Left ventricle myocardium inferior (tissue), 1 donor: ENCODE measurements around the gene KDM4D. TPM values are rescaled to one million over a fixed set of nuclear protein-coding genes. Genes with fewer than 3 reads are reported as not detected.

Experiments
- DNase-seq: peaks from one replicate; pipeline ENCODE4 v3.0.0-alpha.2; 2020
- H3K27ac ChIP-seq: fragments of 200-600 bp; replicated peaks from 2 replicates; pipeline ENCODE4 v1.8.0; 2021
- H3K27me3 ChIP-seq: fragments of 200-600 bp; 2 replicates; pipeline ENCODE4 v1.8.0; 2021; ENCODE audit warnings: low read depth
- H3K36me3 ChIP-seq: fragments of 200-600 bp; 2 replicates; pipeline ENCODE4 v1.8.0; 2021
- H3K4me1 ChIP-seq: fragments of 200-600 bp; 2 replicates; pipeline ENCODE4 v1.8.0; 2021
- H3K4me3 ChIP-seq: fragments of 200-600 bp; 2 replicates; pipeline ENCODE4 v1.8.0; 2021; ENCODE audit warnings: mild to moderate bottlenecking, moderate library complexity
- H3K9me3 ChIP-seq: fragments of 200-600 bp; replicated peaks from 2 replicates; pipeline ENCODE4 v1.8.0; 2021
- intact Hi-C: fragments of 100-400 bp; cut with micrococcal nuclease; formaldehyde crosslinking; loops from one replicate; pipeline ENCODE4 v1.11.0; 2022
- total RNA-seq: library from RNA; stranded (reverse); fragmentation: NEBNext Ultra II Directional; extraction: Animal tissue kit (Norgen Biotek cat#: 25700); gene quantifications from one replicate; pipeline ENCODE4 v1.2.1, GENCODE V29; 2021
- TF ChIP-seq, protein P1 (sequence below): fragments of 200-600 bp; IDR thresholded peaks from 2 replicates; pipeline ENCODE4 v1.8.0; 2021; ENCODE audit warnings: antibody characterized with exemption, mild to moderate bottlenecking, borderline replicate concordance
- donor health status: DM: no; HTN: yes; CAD: no; lungs with severe emphysema.

Gene KDM4D
- total RNA-seq, 1 donor from 2014 or later, result 0.69 TPM

DNA sequence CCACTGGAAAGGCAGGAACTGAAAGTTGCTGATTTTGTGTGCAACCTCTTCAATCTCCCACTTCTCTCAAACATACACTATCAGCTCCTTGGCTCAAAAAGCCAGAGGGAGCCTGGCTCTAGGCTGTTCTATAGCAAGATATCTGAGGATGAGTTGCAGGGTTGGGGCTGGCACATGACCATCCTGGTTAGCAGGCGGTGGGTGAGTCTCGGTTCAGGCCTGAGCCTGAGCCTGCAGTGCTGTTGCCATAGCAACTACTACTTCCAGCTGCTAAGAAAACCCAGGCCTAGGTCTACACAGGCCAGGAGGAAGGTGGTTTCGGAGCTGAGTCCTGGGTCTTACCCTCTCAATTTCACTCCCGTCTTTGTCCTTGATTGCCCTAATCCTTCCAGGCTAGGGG lies 39.1 kb upstream of the KDM4D start:
- H3K4me1 ChIP-seq, result peaks cover 48% of the 10 kb centered on the region
- H3K4me3 ChIP-seq, result no peak overlapping the region
- no peaks in the 10 kb centered on the region for H3K9me3 ChIP-seq
- DNase-seq, result no peak
- TF ChIP-seq, protein P1, sequence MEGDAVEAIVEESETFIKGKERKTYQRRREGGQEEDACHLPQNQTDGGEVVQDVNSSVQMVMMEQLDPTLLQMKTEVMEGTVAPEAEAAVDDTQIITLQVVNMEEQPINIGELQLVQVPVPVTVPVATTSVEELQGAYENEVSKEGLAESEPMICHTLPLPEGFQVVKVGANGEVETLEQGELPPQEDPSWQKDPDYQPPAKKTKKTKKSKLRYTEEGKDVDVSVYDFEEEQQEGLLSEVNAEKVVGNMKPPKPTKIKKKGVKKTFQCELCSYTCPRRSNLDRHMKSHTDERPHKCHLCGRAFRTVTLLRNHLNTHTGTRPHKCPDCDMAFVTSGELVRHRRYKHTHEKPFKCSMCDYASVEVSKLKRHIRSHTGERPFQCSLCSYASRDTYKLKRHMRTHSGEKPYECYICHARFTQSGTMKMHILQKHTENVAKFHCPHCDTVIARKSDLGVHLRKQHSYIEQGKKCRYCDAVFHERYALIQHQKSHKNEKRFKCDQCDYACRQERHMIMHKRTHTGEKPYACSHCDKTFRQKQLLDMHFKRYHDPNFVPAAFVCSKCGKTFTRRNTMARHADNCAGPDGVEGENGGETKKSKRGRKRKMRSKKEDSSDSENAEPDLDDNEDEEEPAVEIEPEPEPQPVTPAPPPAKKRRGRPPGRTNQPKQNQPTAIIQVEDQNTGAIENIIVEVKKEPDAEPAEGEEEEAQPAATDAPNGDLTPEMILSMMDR, result no peak
- H3K36me3 ChIP-seq, result no peaks in the 10 kb centered on the region
- H3K27me3 ChIP-seq, result no peaks in the 10 kb centered on the region
- intact Hi-C loops, result no loop called here
- peak overlapping the region; percentile 60 for H3K27ac ChIP-seq

DNA sequence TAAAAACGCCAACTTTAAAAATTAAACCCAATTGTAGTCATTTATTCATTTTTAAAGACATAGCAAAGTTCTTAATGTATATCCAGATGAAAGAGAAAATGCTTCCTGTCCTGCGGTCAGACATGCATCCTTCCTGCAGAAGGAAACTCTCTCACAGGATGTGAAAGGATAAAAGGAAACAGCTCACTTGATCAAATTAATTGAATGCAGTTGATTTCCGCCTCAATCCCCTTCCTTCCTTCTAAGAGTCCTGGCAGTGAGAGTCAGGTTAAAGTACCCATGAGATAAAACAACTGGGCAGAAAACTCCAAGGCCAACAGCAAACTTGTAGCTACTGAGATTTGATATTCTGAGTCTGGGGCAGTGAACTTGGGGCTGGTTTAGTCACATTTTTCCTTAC lies 38.7 kb upstream of the KDM4D start:
- Histone ChIP-seq H3K27me3 (no peaks in the 10 kb centered on the region), H3K9me3 (no peaks in the 10 kb centered on the region), H3K27ac (peak overlapping the region; percentile 60), H3K4me1 (peaks cover 50% of the 10 kb centered on the region), H3K36me3 (no peaks in the 10 kb centered on the region), H3K4me3 (no peak overlapping the region)
- DNase-seq, result no peak
- TF ChIP-seq, protein P1, result no peak
- intact Hi-C loops, result no loop called here

DNA sequence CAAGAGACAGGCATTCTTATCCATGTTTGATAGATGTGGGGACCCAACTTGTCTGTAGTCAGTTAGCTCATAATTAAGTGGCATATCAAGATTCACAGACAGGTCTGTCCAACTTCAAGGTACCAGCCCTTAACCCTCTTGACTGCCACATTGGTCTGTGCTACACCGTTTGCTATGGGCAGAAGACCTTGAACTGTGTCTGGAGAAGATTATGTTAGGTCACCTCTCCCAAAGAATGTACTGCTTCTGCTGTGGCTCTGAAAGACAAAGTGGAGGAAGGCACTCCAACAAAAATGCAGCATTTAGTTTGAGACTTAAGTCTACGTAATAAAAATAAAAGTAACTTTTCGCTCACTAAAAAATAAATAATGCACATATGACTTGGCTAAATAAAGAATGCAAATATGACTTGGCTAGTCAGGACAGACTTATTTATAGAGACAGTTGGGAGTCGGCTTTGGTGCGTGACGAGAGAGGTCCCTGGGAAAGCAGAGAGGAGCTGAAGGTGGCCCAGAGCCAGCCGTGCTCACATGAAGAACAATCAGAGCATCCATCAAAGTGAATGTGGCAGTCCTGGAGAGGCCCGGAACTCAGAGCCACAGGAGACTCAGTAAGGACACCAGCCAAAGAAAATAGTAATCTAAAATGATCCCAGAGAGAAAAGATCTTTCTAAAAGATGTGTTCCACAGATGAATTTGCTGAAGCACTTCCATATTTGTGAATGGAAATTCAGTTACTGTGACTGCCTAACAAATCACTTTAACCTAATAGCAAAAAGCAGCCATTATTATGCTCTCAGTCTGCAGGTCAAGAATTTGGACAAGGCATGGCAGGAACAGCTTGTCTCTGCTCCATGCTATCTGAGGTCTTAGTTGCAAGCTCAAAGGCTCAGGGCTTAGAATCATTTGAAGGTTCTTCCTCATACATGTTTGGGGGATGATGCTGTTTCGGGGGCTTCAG lies 35.1 kb upstream of the KDM4D start:
- Histone ChIP-seq H3K4me1 (peaks cover 41% of the 10 kb centered on the region), H3K27me3 (no peaks in the 10 kb centered on the region), H3K36me3 (no peaks in the 10 kb centered on the region), H3K4me3 (no peak overlapping the region), H3K9me3 (no peaks in the 10 kb centered on the region), H3K27ac (peak overlapping the region; percentile 72)
- DNase-seq, result peak; percentile 82
- intact Hi-C loops, result no loop called here
- TF ChIP-seq, protein P1, result no peak

DNA sequence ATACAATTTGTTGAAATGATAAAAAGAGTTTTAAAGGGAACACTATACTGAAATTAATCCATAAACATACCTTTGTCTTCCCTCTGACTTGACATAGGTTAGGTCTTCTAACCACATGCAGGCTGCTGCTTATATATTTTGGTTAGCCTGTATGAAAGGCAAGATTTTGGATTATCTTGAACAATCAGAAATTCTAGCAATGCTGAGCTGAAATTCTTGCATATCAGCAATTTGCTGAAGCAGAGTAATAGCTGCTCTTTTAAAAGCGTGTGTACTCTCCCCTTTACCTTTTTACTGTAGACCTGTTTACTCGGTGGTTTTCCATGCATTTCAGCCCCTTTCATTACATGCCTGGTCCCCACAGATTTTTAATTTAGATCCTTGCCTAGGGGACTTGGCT lies 34.2 kb upstream of the KDM4D start:
- H3K27me3 ChIP-seq, result no peaks in the 10 kb centered on the region
- no peak overlapping the region for H3K4me3 ChIP-seq
- peak overlapping the region; percentile 72 for H3K27ac ChIP-seq
- H3K9me3 ChIP-seq, result no peaks in the 10 kb centered on the region
- DNase-seq, result no peak
- H3K4me1 ChIP-seq, result peaks cover 32% of the 10 kb centered on the region
- intact Hi-C loops, result no loop called here
- TF ChIP-seq, protein P1, result no peak
- H3K36me3 ChIP-seq, result no peaks in the 10 kb centered on the region

DNA sequence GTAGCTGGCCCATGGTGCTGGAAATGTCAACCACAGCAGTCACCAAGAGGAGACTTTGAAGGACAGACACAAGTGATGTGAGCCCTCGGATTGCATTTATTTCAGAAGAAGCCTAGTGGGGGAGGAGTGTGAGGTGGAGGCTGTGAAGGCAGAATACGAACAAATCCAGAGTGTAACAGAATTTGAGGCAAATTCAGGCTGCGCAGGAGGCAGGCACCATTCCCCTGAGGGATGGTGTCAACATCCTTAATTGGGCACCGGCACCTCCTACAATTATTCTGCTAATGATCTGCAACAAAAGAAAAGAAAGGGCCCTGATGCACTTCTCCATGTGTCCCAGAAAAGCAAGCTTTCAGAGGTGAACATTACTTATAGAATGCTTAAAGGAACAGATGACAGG lies 32.4 kb upstream of the KDM4D start:
- no peak overlapping the region for H3K4me3 ChIP-seq
- intact Hi-C loops, result no loop called here
- TF ChIP-seq, protein P1, result no peak
- no peak for DNase-seq
- peaks cover 22% of the 10 kb centered on the region for H3K4me1 ChIP-seq
- H3K36me3 ChIP-seq, result no peaks in the 10 kb centered on the region
- no peaks in the 10 kb centered on the region for H3K9me3 ChIP-seq
- H3K27me3 ChIP-seq, result no peaks in the 10 kb centered on the region
- no peak overlapping the region for H3K27ac ChIP-seq
